GM18502 (cell line): Measurements from ENCODE around the gene FAR2.
"Not testable (repeated sequence)": the region's sequence is repeated elsewhere in the genome, so short reads cannot be mapped to it uniquely, and the experiment has no call there.

ENCODE experiments used
- ATAC-seq: cut with Tn5 transposase; IDR thresholded peaks from one replicate; pipeline ENCODE4 v1.9.1; 2021; ENCODE audit warnings: mild to moderate bottlenecking; ENCODE audit not compliant: unreplicated experiment, poor library complexity

Gene FAR2

DNA sequence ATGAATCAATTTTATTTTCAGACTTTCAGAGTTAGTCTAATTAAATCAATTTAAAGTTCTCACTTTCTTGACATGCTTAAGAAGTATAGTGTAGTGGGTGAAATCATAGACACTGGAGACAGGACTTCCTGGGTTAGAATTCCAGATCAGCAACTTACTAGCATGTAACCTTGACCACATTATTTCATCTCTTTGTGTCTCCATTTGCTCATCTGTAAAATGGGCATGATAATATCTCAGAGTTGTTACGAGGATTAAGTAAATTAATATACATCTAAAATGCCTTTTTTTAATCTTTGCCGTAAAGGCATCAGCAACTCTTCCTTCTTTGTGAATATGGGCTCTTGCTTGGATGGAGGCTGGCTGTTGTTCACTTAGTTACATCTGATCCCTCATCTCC lies 233.2 kb downstream of the FAR2 start:
- ATAC-seq: no peak

DNA sequence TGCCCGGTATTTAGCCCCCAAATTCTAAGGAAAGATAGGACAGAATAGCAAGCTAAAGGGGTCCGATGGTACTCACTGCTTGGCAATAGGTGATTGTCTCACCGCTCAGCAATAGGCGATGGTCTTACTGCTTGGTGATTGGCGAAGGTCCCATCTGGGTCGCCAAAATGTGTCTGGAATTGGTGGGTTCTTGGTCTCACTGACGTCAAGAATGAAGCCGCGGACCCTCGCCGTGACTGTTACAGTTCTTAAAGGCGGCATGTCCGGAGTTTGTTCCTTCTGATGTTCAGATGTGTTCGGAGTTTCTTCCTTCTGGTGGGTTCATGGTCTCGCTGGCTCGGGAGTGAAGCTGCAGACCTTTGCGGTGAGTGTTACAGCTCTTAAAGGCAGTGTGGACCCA lies 236.1 kb downstream of the FAR2 start:
- not testable (repeated sequence) for ATAC-seq
